Epithelial cell of proximal tubule (primary cell): ENCODE results near the gene MT1E. TPM values are rescaled to one million over a fixed set of nuclear protein-coding genes. Genes with fewer than 3 reads are reported as not detected.
A peak's percentile ranks its signal among the peaks of the same experiment; 100 is the strongest.
"Not testable (repeated sequence)": the region's sequence is repeated elsewhere in the genome, so short reads cannot be mapped to it uniquely, and the experiment has no call there.

ENCODE experiments used
- DNase-seq: peaks from one replicate; pipeline ENCODE4 v3.0.0-alpha.2; 2011; ENCODE audit warnings: low read depth
- H3K4me3 ChIP-seq: 2 replicates; pipeline ENCODE4 v1.5.1; 2011; ENCODE audit warnings: low read depth, mild to moderate bottlenecking, low read length
- total RNA-seq: library from RNA; depleted of rRNA; stranded (reverse); fragments of >200 nt; gene quantifications from 2 replicates; pipeline ENCODE4 v1.2.3, GENCODE V29; 2015
- TF ChIP-seq, protein P1 (sequence below): conservative IDR thresholded peaks from 2 replicates; pipeline ENCODE4 v1.5.1; 2012; ENCODE audit warnings: low read depth, mild to moderate bottlenecking, low read length

The MT1E gene
- total RNA-seq, 1 donor from 2014 or later = 1,203 TPM

DNA sequence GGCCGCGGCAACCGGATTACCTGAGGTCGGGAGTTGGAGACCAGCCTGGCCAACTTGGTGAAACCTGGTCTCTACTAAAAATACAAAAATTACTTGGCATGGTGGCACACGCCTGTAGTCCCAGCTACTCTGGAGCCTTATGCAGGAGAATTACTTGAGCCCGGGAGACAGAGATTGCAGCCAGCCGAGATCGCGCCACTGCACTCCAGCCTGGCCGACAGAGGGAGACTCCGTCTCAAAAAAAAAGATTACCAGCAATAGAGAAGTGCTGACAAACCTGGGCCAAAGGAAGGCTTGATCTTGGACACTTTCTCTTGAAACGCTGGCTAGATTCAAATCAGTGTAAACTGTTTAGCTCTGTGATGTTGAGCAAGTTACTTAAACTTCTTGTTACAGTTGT, 48.3 kb downstream of the MT1E start:
- H3K4me3 ChIP-seq = no peak overlapping the region
- TF ChIP-seq, protein P1, sequence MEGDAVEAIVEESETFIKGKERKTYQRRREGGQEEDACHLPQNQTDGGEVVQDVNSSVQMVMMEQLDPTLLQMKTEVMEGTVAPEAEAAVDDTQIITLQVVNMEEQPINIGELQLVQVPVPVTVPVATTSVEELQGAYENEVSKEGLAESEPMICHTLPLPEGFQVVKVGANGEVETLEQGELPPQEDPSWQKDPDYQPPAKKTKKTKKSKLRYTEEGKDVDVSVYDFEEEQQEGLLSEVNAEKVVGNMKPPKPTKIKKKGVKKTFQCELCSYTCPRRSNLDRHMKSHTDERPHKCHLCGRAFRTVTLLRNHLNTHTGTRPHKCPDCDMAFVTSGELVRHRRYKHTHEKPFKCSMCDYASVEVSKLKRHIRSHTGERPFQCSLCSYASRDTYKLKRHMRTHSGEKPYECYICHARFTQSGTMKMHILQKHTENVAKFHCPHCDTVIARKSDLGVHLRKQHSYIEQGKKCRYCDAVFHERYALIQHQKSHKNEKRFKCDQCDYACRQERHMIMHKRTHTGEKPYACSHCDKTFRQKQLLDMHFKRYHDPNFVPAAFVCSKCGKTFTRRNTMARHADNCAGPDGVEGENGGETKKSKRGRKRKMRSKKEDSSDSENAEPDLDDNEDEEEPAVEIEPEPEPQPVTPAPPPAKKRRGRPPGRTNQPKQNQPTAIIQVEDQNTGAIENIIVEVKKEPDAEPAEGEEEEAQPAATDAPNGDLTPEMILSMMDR = peak; percentile 70
- no peak for DNase-seq

DNA sequence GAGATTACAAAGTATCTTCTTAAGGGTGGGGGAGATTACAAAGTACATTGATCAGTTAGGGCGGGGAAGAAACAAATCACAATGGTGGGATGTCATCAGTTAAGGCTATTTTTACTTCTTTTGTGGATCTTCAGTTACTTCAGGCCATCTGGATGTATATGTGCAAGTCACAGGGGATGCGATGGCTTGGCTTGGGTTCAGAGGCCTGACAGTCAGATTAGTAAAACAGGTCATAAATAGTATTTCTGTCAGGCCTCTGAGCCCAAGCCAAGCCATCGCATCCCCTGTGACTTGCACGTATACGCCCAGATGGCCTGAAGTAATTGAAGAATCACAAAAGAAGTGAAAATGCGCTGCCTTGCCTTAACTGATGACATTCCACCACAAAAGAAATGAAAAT, 49.0 kb downstream of the MT1E start:
- not testable (repeated sequence) for DNase-seq, H3K4me3 ChIP-seq

DNA sequence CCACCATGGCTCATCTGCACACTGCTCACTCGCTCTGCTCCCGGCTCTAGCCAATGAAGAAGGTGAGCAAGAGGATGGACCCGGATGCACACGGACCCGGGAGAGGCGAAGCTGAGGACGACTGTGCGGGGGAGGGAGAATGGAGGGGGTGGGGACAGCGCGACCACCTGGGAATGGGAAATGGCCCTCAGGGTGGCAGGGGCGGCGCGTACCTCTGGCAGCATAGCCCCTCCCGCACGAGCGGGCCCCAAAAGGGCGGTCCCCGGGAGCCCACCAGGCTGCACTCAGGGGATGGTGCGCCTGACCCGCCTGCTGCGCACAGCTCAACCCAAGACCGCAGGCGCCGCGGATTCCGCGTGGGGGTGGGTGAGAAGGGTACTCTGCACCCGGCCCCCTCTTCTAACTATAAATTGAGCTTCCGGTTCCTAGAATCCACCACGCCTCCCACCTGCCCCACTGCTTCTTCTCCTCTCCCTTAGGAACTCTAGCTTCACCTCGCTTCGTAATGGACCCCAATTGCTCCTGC, 50.2 kb downstream of the MT1E start:
- H3K4me3 ChIP-seq = peak overlapping the region; percentile 19
- TF ChIP-seq, protein P1 = no peak
- DNase-seq = no peak

Other genes with a start within 250 kb of the MT1E start
- gene AMFR, start 200.2 kb upstream of the MT1E start, total RNA-seq = 111 and 119 TPM in 2 replicates
- 77.1 and 78.2 TPM in 2 replicates for gene NUDT21, start 174.4 kb upstream of the MT1E start, total RNA-seq
- gene OGFOD1, start 174.2 kb upstream of the MT1E start, total RNA-seq = 54.9 and 66.7 TPM in 2 replicates
- gene BBS2, start 105.8 kb upstream of the MT1E start, total RNA-seq = 24.9 and 75.3 TPM in 2 replicates
- gene MT4, start 60.7 kb upstream of the MT1E start, total RNA-seq = not detected in 2 replicates
- 1.0 and 5.1 TPM in 2 replicates for gene MT3, start 36.3 kb upstream of the MT1E start, total RNA-seq
- 1,146 and 1,559 TPM in 2 replicates for gene MT2A, start 17.2 kb upstream of the MT1E start, total RNA-seq
- 19.1 and 124 TPM in 2 replicates for gene MT1M, start 6.9 kb downstream of the MT1E start, total RNA-seq
- 26.0 and 62.4 TPM in 2 replicates for gene MT1A, start 12.9 kb downstream of the MT1E start, total RNA-seq
- gene MT1B, start 26.1 kb downstream of the MT1E start, total RNA-seq = not detected in 2 replicates
- 15.3 and 95.8 TPM in 2 replicates for gene MT1F, start 32.2 kb downstream of the MT1E start, total RNA-seq
- gene MT1G, start 42.3 kb downstream of the MT1E start, total RNA-seq = 40.2 and 1,970 TPM in 2 replicates
- 15.4 and 781 TPM in 2 replicates for gene MT1H, start 44.0 kb downstream of the MT1E start, total RNA-seq
- 87.8 and 132 TPM in 2 replicates for gene MT1X, start 56.7 kb downstream of the MT1E start, total RNA-seq
- 92.5 and 134 TPM in 2 replicates for gene NUP93, start 104.3 kb downstream of the MT1E start, total RNA-seq
- gene SLC12A3, start 239.4 kb downstream of the MT1E start, total RNA-seq = not detected in 2 replicates